Uterus (tissue), 2 donors: ENCODE measurements around the gene TAS2R41.
"Not testable (repeated sequence)": the region's sequence is repeated elsewhere in the genome, so short reads cannot be mapped to it uniquely, and the experiment has no call there.

ENCODE experiments used
- POLR2A ChIP-seq, 2 donors: fragments of 450-650 bp; IDR thresholded peaks; one replicate each; pipeline ENCODE4 v1.6.1; 2016; ENCODE audit warnings: antibody characterized with exemption in 2 of 2, mild to moderate bottlenecking in 1 of 2, moderate library complexity in 1 of 2
- TF ChIP-seq, protein P1 (sequence below), 4 experiments: fragments of 200-600 bp in 2 of 4; fragments of 450-650 bp in 2 of 4; sonication (generic) in 2 of 4; IDR thresholded peaks; one replicate each; pipeline ENCODE4 v1.5.1; 2016 to 2019; ENCODE audit warnings: antibody characterized with exemption in 4 of 4, mild to moderate bottlenecking in 2 of 4, moderate library complexity in 1 of 4

DNA sequence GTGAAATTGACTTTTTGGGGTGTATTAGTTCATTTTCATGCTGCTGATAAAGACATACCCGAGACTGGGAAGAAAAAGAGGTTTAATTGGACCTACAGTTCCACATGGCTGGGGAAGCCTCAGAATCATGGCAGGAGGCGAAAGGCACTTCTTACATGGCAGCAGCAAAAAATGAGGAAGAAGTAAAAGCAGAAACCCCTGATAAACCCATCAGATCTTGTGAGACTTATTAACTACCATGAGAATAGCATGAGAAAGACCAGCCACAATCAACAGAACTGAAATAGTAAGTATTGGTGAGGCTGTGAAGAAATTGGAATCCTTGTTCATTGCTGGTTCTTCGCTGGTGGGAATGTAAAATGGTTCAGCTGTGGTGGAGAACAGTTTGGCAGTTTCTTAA lies 8.6 kb downstream of the TAS2R41 start:
- TF ChIP-seq, protein P1, sequence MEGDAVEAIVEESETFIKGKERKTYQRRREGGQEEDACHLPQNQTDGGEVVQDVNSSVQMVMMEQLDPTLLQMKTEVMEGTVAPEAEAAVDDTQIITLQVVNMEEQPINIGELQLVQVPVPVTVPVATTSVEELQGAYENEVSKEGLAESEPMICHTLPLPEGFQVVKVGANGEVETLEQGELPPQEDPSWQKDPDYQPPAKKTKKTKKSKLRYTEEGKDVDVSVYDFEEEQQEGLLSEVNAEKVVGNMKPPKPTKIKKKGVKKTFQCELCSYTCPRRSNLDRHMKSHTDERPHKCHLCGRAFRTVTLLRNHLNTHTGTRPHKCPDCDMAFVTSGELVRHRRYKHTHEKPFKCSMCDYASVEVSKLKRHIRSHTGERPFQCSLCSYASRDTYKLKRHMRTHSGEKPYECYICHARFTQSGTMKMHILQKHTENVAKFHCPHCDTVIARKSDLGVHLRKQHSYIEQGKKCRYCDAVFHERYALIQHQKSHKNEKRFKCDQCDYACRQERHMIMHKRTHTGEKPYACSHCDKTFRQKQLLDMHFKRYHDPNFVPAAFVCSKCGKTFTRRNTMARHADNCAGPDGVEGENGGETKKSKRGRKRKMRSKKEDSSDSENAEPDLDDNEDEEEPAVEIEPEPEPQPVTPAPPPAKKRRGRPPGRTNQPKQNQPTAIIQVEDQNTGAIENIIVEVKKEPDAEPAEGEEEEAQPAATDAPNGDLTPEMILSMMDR (IDR thresholded peaks at IDR 0.05), result not testable (repeated sequence)
- TF ChIP-seq POLR2A (IDR thresholded peaks at IDR 0.05), result not testable (repeated sequence)
